Inferior parietal cortex (tissue), 1 donor: ENCODE results near the gene CLSTN2.

Source experiments
- DNase-seq: peaks from one replicate; pipeline ENCODE4 v3.0.0-alpha.2; 2016; ENCODE audit errors: extremely low spot score

CLSTN2 gene

GRCh38 chr3:140593766-140594165 lies 658.8 kb downstream of the CLSTN2 start:
- no peak for DNase-seq

- DNase-seq = no peak
Observed at GRCh38 chr3:140595295-140595694, 660.3 kb downstream of the CLSTN2 start.

- no peak for DNase-seq
Observed at GRCh38 chr3:140597364-140597763, 662.4 kb downstream of the CLSTN2 start.

GRCh38 chr3:140597792-140598191 lies 662.8 kb downstream of the CLSTN2 start:
- DNase-seq = no peak

GRCh38 chr3:140599009-140599408 lies 664.0 kb downstream of the CLSTN2 start:
- DNase-seq = no peak

- DNase-seq = no peak
Observed at GRCh38 chr3:140599496-140599895, 664.5 kb downstream of the CLSTN2 start.

- no peak for DNase-seq
Observed at GRCh38 chr3:140601881-140602280, 666.9 kb downstream of the CLSTN2 start.

GRCh38 chr3:140602781-140603180 lies 667.8 kb downstream of the CLSTN2 start:
- DNase-seq = no peak

- DNase-seq = no peak
Observed at GRCh38 chr3:140603766-140604165, 668.8 kb downstream of the CLSTN2 start.

GRCh38 chr3:140610544-140610943 lies 675.6 kb downstream of the CLSTN2 start:
- DNase-seq = no peak

GRCh38 chr3:140614001-140614400 lies 679.0 kb downstream of the CLSTN2 start:
- DNase-seq = no peak

GRCh38 chr3:140617135-140617534 lies 682.1 kb downstream of the CLSTN2 start:
- DNase-seq = no peak

- DNase-seq = no peak
Observed at GRCh38 chr3:140626856-140627255, 691.9 kb downstream of the CLSTN2 start.
